Measurements from ENCODE around the gene MGAT3. TPM values are rescaled to one million over a fixed set of nuclear protein-coding genes. Genes with fewer than 3 reads are reported as not detected.

MGAT3 gene
- total and polyA plus RNA-seq, 2 donors (not counting 1 experiment from before 2014, with no cell fraction given): 11.1 to 27.8 TPM

DNA sequence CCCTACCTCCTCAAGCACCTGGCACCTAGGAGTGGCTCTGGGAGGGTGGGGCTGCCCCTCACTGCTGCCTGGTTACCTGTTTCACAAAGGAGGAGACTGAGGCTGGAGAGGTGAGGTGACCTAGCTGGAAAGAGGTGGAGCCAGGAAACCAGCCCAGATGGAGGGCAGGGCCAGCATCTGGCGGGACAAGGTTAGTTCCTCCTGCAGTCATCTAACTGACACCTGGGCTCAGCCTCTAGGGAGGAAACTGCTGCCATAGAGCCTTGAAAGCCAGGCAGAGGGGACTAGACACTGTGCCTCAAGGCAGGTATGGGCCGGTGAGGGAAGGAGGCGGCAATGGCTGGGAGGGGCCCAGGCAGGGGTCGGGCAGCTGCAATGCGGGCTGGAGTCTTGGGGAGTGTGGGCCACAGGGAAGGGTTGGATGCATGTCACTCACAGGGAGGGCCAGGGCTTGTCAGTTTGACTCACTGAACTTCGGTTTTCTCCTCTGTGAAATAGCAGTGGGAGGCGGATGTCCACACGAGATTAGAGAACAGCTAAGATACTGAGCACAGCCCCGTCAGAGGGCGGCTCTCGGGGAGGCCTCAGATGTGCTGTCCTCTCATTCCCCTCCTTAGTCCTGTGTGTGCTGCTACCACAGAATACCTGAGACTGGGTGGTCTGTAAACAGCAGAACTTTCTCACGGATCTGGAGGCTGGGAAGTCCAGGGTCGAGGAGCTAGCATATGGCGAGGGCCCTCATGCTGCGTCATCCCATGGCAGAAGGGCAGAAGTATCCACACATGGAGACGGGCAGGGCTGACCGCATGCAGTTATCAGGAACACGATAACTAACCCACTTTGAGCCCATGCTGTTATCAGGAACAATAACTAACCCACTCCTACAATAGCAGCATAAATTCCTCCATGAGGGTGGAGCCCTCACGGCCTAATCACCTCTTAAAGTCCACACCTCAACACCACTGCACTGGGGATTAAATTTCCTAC, 16.1 kb downstream of the MGAT3 start:
- Histone ChIP-seq H3K27me3 (replicated peaks in 1 of 4; ENCODE audit: control extremely low read depth in 1 of 4, control insufficient read depth in 3 of 4, insufficient read depth in 4 of 4, low read length in 3 of 4) (no peaks in the 10 kb centered on the region), H3K27ac (ENCODE audit: low read length in 2 of 2) (peak overlapping the region in 1 of 2 donors; percentile 68), H3K9me3 (ENCODE audit: control extremely low read depth in 1 of 3, control insufficient read depth in 2 of 3, insufficient read depth in 1 of 3, low read length in 2 of 3) (no peaks in the 10 kb centered on the region), H3K4me1 (ENCODE audit: control insufficient read depth in 2 of 2, insufficient read depth in 2 of 2, low read length in 2 of 2) (peaks cover 30 to 56% of the 10 kb centered on the region in 2 donors), H3K36me3 (replicated peaks in 1 of 2; ENCODE audit: control extremely low read depth in 1 of 2, control insufficient read depth in 1 of 2, extremely low read depth in 1 of 2, insufficient read depth in 2 of 2, low read length in 1 of 2) (no peaks in the 10 kb centered on the region), H3K9ac (ENCODE audit: low read length) (peak overlapping the region; percentile 32), H3K79me2 (ENCODE audit: control insufficient read depth, insufficient read depth, low read length) (peaks cover 34% of the 10 kb centered on the region), H2AFZ (ENCODE audit: insufficient read depth, low read depth, low read length, poor library complexity, severe bottlenecking) (no peak overlapping the region), H3K4me2 (replicated peaks; ENCODE audit: low read depth, low read length, poor library complexity, severe bottlenecking) (peak overlapping the region; percentile 69), H3K4me3 (ENCODE audit: control extremely low read depth in 1 of 5, extremely low read depth in 1 of 5, insufficient read depth in 1 of 5, low read depth in 2 of 5, low read length in 4 of 5) (peak overlapping the region in 1 of 5 experiments; percentile 2), H4K20me1 (ENCODE audit: control insufficient read depth, insufficient read depth, low read length, poor library complexity, severe bottlenecking) (peaks cover 4% of the 10 kb centered on the region)
- Mint-ChIP-seq H3K4me1 (peaks cover 51% of the 10 kb centered on the region), H3K9me3 (ENCODE audit: insufficient read depth) (no peaks in the 10 kb centered on the region), H3K4me3 (peak overlapping the region; percentile 70), H3K27ac (peak overlapping the region; percentile 89), H3K27me3 (no peaks in the 10 kb centered on the region)
- TF ChIP-seq, protein P1, sequence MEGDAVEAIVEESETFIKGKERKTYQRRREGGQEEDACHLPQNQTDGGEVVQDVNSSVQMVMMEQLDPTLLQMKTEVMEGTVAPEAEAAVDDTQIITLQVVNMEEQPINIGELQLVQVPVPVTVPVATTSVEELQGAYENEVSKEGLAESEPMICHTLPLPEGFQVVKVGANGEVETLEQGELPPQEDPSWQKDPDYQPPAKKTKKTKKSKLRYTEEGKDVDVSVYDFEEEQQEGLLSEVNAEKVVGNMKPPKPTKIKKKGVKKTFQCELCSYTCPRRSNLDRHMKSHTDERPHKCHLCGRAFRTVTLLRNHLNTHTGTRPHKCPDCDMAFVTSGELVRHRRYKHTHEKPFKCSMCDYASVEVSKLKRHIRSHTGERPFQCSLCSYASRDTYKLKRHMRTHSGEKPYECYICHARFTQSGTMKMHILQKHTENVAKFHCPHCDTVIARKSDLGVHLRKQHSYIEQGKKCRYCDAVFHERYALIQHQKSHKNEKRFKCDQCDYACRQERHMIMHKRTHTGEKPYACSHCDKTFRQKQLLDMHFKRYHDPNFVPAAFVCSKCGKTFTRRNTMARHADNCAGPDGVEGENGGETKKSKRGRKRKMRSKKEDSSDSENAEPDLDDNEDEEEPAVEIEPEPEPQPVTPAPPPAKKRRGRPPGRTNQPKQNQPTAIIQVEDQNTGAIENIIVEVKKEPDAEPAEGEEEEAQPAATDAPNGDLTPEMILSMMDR (IDR thresholded peaks at IDR 0.05): no peak
- TF ChIP-seq EZH2 (IDR thresholded peaks at IDR 0.05; ENCODE audit: borderline replicate concordance, insufficient read depth, low read depth, low read length, poor library complexity, severe bottlenecking): no peak
- intact Hi-C loops (cut with micrococcal nuclease): loop anchor here (1.0 to 5.0 kb wide), 3 partner anchors 26 to 74 kb away; partner anchors contain the start of gene TAB1
- WGBS (ENCODE audit: insufficient coverage): 74% methylated on average over 19 of the region's 19 CpGs
- POLR2A ChIA-PET: interaction anchor here (1.0 to 2.2 kb wide), 3 partner anchors 26 to 153 kb away, joined by 4 to 8 read pairs (median 4); partner anchors contain the start of genes RPL3 and TAB1
- peak; percentile 65 for DNase-seq
- CTCF ChIA-PET: interaction anchor here (1.0 to 2.7 kb wide), 6 partner anchors 21 to 129 kb away, joined by 3 to 9 read pairs (median 4); partner anchors contain the start of gene TAB1
- ATAC-seq (ENCODE audit: low read depth): peak; percentile 68
